GM18951 (cell line): Measurements from ENCODE around the gene TSKU.

Source experiments
- POLR2A ChIP-seq: IDR thresholded peaks from 4 replicates; pipeline ENCODE4 v1.6.1; 2011; ENCODE audit warnings: mild to moderate bottlenecking; ENCODE audit not compliant: insufficient read length, insufficient read depth; ENCODE audit errors: extremely low read depth
- in situ Hi-C: fragments of 300-500 bp; cut with MboI; formaldehyde crosslinking; loops from one replicate; pipeline ENCODE4 v1.12.0; 2022; ENCODE audit warnings: low sequenced_read_pairs, mixed read lengths, inconsistent platforms; ENCODE audit not compliant: unreplicated experiment

TSKU gene

GRCh38 chr11:76846441-76846840, 63.3 kb downstream of the TSKU start:
- no peak for TF ChIP-seq POLR2A
- in situ Hi-C loops: no loop called here
